ENCODE results near the gene GMPR.
"Not testable (repeated sequence)": the region's sequence is repeated elsewhere in the genome, so short reads cannot be mapped to it uniquely, and the experiment has no call there.

Gene GMPR

GRCh38 chr6:16244446-16244845, 6.1 kb downstream of the GMPR start:
- in situ Hi-C loops (cut with MboI; ENCODE audit: low sequenced_read_pairs) = no loop called here

DNA sequence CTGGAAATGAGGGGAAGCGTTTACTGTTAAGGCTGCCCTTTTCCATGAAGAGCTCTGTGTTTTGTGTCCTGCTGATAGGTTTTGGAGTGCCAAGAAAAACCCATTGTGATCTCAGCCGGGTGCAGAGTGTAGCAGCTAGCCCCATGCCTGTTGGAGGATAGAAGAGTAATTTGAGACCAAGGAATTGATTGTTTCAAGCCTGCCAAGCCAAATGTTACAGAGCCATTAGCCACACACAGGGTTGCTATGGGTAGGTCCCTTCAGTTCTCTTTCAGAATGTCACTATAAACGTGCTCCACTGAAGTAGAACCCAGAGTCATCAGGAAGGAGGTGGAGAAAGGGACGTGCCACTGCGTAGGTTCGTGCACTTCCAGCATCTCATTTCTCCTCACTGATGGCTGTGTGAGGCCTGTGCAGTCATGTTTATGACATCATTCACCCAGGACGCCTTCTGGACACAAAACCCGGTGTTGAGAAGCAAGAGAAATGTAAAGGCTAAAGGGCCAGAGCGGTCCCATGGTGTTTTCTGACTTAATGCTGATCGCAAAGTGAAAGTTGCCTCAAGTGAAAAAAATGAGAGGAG, 6.6 kb downstream of the GMPR start:
- in situ Hi-C loops (cut with MboI; ENCODE audit: low sequenced_read_pairs) = no loop called here

- in situ Hi-C loops (cut with MboI; ENCODE audit: low sequenced_read_pairs) = no loop called here
These were observed 10.0 kb downstream of the GMPR start for GRCh38 chr6:16248271-16248853.

DNA sequence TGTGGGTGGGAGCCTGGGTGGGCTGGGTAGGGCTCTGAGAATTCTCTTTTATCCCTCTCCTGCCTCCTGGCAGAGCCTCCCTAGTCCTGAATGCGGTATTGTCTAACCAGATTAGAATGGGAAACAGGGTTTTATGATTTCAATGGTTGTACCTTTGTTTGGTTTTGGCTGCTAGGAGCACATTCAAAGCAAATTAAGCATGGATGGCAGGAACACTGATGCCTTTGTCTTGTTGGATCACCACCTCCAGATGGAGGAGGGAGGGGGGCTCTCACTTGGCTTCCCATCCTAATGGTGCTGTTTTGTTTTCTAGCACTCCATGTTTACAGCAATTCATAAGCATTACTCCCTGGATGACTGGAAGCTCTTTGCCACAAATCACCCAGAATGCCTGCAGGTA, 11.6 kb downstream of the GMPR start:
- in situ Hi-C loops (cut with MboI; ENCODE audit: low sequenced_read_pairs) = no loop called here

GRCh38 chr6:16251706-16252105, 13.3 kb downstream of the GMPR start:
- in situ Hi-C loops (cut with MboI; ENCODE audit: low sequenced_read_pairs) = no loop called here

DNA sequence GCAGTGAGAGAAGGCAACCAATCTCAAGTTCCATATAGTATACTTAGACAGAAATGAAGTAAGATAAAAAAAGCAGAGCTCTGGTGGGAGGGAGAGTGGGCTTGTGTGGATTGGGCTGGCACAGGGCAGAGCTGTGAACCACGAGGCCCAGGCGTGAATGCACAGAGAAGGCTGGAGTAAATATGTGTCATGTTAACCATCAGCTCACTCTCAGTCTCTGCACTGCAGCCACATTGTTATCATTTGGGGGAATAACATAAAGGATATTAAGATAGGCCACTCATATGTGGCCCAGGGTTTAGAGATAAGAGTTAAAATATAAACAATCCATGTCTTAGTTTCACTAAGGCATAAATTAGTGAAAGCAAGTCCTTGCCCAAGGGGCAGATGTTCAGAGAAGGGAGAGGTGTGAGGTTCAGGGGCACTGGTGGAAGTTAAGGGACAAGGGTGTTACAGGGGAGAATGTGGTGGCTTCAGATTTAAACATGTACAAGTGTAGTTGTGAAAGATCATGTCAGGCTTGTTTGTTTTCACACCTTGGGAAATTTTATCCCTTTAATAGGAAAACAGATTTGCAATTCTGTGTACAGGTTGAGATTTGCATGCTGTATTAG, 14.4 kb downstream of the GMPR start:
- in situ Hi-C loops (cut with MboI; ENCODE audit: low sequenced_read_pairs) = no loop called here

GRCh38 chr6:16253399-16254144, 15.2 kb downstream of the GMPR start:
- in situ Hi-C loops (cut with MboI; ENCODE audit: low sequenced_read_pairs) = no loop called here

GRCh38 chr6:16254535-16254934, 16.1 kb downstream of the GMPR start:
- in situ Hi-C loops (cut with MboI; ENCODE audit: low sequenced_read_pairs) = no loop called here

- in situ Hi-C loops (cut with MboI; ENCODE audit: low sequenced_read_pairs) = no loop called here
These were observed 18.4 kb downstream of the GMPR start for GRCh38 chr6:16256781-16257180.

DNA sequence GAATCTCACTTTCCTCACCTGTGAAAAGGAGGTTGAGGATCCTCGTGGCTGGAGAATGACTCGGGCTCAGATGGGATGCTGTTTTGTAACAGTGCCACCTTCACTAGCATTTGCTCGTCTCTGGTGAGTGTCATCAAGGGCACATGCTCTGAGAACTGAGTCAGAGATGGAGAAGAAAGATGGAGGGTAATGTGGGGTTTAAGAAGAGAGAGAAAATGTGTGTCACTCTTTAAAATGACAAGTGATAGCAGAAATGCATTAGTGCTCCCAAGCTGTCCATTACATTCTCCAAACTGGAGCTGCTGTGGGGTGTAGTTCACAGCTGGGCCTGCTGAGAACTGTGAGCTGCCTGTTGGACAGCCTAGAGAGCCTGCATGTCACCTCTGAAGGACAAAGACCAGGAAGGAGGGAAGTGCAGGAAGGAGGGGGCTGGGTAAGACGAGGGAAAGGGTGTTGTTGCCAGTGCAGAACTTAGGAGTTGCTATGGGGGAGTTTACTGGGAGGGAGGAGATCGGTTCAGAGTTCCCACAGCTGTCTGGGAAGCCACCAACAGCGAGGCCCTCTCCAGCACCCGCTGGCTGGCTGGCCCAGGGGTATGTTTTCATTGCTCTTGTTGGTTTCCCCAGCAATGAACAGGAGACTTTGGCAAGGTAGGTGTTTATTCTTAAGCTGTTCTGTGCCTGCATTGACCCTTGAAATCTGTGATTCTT, 19.8 kb downstream of the GMPR start:
- in situ Hi-C loops (cut with MboI; ENCODE audit: low sequenced_read_pairs) = no loop called here

DNA sequence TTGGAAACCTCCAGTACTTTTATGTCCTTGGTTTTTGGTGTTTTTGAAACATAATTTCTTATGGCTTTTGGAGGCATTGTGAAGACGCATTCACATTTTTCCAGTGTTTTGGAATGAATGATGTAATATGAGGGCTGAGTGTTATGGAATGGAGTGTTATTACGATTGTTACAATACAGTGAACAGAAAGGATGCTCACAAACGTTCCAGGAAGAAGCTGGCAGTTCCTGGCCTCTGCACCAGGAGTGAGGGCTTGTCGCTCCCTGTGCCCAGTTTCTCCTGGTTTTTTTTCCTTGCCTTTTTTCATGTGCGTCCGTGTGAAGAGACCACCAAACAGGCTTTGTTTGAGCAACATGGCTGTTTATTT, 20.3 kb downstream of the GMPR start:
- in situ Hi-C loops (cut with MboI; ENCODE audit: low sequenced_read_pairs) = no loop called here

GRCh38 chr6:16259604-16260003, 21.2 kb downstream of the GMPR start:
- in situ Hi-C loops (cut with MboI; ENCODE audit: low sequenced_read_pairs) = not testable (repeated sequence)

- in situ Hi-C loops (cut with MboI; ENCODE audit: low sequenced_read_pairs) = not testable (repeated sequence)
These were observed 22.2 kb downstream of the GMPR start for GRCh38 chr6:16260602-16261001.

- in situ Hi-C loops (cut with MboI; ENCODE audit: low sequenced_read_pairs) = not testable (repeated sequence)
These were observed 24.4 kb downstream of the GMPR start for GRCh38 chr6:16262773-16263172.

DNA sequence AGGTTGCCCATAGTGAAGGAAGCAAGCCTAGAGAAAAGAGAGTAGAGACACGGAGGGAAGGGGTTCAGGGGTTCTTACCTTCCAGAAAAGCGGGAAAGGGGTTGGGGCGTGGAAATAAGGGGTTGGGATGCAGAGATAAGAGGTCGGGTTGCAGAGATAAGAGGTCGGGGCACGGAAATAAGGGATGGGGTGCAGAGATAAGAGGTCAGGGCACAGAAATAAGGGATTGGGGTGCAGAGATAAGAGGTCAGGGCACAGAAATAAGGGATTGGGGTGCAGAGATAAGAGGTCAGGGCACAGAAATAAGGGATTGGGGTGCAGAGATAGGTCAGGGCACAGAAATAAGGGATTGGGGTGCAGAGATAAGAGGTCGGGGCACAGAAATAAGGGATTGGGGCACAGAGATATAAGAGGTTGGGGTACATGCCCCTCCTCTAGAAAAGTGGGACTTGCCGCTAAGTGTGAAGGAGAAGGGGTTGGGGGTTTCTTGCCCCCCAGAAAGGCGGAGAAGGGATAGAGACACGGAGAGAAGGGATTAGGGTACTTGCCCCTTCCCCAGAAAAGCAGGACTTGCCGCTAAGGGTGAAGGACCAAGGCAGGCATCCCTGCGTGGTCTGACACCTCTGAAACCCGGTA, 25.2 kb downstream of the GMPR start:
- in situ Hi-C loops (cut with MboI; ENCODE audit: low sequenced_read_pairs) = not testable (repeated sequence)

DNA sequence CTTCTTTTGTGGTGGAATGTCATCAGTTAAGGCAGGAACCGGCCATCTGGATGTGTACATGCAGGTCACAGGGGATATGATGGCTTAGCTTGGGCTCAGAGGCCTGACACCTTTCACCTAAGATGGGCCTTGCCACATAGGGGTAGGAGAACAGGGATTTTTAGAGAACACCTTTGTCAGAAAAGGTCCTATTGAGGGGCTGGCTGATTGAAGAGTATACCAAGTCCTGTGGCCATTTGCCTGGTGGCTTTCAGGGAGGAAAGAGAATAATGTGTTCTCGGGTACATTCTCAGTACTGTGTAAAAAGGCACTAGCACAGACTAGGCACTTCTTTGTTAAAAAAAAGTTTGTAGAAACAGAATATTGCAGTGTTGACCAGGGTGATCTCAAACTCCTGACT, 26.4 kb downstream of the GMPR start:
- in situ Hi-C loops (cut with MboI; ENCODE audit: low sequenced_read_pairs) = no loop called here

- in situ Hi-C loops (cut with MboI; ENCODE audit: low sequenced_read_pairs) = no loop called here
These were observed 27.3 kb downstream of the GMPR start for GRCh38 chr6:16265351-16266341.

- in situ Hi-C loops (cut with MboI; ENCODE audit: low sequenced_read_pairs) = no loop called here
These were observed 29.3 kb downstream of the GMPR start for GRCh38 chr6:16267428-16268263.
